GM19351 (cell line): Measurements from ENCODE around the gene DMTF1.

Source experiments
- ATAC-seq: cut with Tn5 transposase; IDR thresholded peaks from one replicate; pipeline ENCODE4 v1.9.1; 2021; ENCODE audit warnings: mild to moderate bottlenecking, moderate library complexity; ENCODE audit not compliant: unreplicated experiment

The DMTF1 gene

DNA sequence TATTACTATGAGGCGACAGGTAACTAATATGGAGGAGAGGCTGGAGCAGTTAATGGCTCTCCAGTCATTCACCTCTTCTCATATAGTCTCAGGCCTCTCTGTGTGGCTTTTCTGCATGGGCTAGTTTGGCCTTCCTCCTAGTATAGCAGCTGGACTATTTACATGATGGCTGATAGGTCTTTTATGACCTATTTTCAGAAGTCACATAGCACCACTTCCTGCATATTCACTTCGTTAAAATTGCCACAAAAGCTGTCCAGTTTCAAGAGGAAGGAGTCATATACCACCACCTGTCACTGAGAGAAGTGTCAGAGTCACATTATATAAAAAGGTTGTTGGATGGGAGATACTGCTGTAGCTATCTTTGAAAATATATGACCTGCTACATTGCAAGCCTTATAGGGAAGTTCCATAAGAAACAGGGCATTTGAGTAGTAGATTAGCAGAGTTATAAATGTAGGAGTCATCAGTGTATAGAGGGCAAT, 8.0 kb upstream of the DMTF1 start:
- ATAC-seq: peak; percentile 97

- ATAC-seq: no peak
These were observed 5.4 kb upstream of the DMTF1 start for GRCh38 chr7:87146740-87147386.

DNA sequence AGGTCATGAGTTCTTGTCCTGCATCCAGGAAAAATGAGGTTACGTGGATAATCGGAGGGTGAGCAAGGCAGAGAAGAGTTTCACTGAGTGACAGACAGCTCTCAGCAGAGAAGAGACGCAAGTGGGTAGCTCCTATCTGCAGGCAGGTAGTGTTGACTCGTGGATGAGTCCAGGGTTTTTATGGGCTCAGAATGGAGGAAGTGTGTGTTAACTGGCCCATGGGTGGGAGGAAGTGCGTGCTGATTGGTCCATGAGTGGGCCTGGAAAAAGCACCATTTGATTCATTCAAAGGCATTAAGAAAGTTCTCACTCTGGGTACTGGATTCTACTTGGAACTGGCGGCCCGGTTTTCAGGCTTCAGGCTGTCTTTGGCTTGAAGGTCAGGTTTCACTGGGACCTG, 4.8 kb upstream of the DMTF1 start:
- ATAC-seq: no peak

DNA sequence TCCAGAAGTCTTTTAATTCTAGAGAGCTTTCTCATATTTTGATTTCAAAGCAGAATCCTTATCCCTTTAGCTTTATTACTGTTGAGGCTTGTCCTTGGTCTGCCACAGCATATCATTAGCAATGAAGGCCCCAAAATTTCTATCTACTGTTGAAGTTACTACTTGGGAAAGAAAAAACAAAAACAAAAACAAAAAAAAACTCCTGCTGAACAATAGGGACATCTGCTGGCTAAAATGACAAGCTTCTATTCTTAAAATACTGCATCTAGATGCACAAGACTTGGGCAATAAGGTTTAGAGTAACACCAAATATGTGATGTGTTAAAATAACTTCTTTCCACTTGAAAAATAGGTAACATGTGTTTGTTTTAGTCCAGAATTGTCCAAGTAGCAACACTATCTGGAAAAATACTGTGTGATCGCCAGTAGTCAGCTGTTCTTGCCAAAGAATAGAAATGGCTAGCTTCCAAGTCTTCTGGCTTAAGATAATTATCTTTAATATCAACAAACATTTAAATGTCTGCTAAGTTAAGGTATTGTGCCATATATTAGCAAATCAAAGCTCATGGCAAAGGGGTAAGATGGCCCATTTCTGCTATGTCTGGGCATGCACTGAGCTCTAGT, 3.8 kb upstream of the DMTF1 start:
- ATAC-seq: no peak

GRCh38 chr7:87151002-87151728, 1.1 kb upstream of the DMTF1 start:
- no peak for ATAC-seq

DNA sequence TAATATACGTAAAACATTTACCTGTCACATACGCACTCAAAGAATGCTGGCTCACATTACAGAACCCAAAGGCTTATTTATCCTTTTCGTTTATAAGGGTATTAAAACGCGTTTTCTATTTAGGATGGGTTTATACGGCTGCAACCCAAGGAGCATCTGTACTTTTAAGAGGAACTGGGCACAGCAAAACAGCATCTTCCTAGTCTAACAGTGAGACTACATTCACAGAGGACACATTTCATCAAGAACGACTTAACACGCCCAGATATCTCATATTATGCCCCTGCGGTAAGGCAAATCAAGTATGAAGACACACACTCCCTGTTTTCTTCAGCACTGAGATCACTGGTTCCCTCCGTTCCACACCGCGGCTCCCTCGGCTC, 533 bp upstream of the DMTF1 start:
- peak; percentile 32 for ATAC-seq

DNA sequence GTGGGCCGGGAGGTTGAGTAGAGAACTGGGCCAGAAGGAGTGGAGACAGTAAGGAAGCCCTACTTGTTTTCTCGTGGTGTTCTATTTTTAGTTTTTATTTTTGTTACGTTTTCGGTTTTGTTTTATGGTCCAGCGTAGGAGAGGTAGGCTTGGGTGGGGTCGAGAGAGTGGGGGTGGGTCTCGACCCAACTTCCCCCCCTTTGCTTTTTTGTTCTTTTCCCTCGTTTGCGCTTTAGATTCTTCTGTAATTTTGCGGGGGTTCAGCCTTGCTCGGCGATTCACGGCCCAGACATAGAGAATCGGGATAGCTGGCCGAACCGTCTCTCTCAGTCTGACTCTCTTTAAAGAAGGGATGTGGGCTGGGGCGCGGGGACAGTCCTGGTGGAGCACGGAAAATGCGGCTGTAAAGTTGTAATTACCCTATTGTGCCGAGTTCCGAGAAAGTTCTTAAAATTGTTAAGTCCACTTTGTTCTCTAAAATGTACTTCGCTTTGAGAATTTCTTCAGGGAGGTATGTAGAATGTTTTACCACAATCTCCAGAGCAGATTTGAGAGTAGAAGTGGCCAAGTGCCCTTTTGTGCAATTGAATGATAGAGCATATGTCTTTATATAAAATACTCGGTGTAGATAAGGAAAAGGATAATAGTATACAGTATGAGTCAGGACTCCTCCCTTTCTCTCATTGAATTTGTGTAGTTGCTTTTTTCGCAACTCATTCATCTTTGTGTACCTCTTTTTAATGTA, 816 bp downstream of the DMTF1 start:
- ATAC-seq: peak; percentile 16

GRCh38 chr7:87154166-87154565, 1.9 kb downstream of the DMTF1 start:
- ATAC-seq: no peak

GRCh38 chr7:87154569-87154968, 2.3 kb downstream of the DMTF1 start:
- no peak for ATAC-seq

DNA sequence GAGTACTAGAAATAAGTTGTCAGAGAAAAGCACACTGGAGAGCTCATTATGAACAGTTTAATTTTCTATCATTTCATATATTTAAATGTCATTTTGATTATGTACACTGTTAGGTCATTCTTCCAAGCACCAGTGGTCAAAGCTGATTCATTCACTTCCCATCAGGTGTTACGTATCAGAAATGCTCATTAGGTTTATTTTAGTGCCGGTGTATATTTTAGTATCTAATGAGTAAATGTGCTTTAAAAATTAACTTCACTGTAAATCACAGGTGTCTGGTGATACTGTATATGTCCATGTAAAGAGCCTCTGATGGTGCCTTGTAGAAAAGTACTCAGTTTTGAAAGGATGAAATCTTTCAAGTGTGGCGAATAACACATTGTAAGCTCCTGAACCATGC, 3.5 kb downstream of the DMTF1 start:
- no peak for ATAC-seq

GRCh38 chr7:87156709-87157108, 4.5 kb downstream of the DMTF1 start:
- no peak for ATAC-seq

GRCh38 chr7:87159538-87159937, 7.3 kb downstream of the DMTF1 start:
- peak; percentile 57 for ATAC-seq

DNA sequence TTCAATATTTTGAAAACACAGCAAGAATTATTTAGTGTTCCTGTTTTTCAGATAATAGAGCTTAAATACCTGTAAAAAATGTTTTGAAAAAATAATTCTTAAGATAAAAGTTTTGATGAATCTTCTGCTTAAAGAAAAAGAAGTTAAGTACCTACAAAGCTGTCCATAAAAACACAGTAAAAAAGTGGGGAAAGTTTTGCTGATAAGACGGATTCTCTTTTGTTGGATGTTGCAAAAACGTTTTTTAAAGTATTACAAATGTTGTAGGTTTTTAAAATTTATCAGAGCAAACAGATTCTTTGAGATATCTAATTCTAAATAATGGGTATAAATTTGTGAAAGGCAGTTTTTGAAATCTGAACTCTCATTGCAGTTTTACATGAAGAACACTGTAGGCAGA, 12.2 kb downstream of the DMTF1 start:
- ATAC-seq: no peak

GRCh38 chr7:87170828-87171227, 18.6 kb downstream of the DMTF1 start:
- ATAC-seq: no peak

- ATAC-seq: no peak
These were observed 19.2 kb downstream of the DMTF1 start for GRCh38 chr7:87171282-87171934.

DNA sequence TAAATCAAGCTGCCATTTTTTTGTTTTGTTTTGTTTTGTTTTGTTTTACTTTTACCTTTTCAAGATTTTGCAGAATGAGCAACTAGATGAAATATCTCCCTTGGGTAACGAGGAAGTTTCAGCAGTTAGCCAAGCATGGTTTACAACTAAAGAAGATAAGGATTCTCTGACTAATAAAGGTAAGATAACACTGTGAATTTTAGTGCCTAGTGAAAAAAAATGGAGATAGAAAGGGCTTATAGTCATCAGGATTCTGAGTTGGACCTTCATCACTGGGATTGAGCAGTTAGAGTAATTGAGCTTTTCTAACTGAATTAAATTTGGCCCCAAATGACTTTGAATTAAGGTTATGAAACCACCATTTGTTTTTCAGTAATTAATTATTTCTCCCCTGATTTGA, 21.2 kb downstream of the DMTF1 start:
- ATAC-seq: no peak

- ATAC-seq: no peak
These were observed 26.1 kb downstream of the DMTF1 start for GRCh38 chr7:87178320-87178719.

- ATAC-seq: no peak
These were observed 26.9 kb downstream of the DMTF1 start for GRCh38 chr7:87179180-87179579.

- ATAC-seq: no peak
These were observed 34.9 kb downstream of the DMTF1 start for GRCh38 chr7:87187120-87187519.

DNA sequence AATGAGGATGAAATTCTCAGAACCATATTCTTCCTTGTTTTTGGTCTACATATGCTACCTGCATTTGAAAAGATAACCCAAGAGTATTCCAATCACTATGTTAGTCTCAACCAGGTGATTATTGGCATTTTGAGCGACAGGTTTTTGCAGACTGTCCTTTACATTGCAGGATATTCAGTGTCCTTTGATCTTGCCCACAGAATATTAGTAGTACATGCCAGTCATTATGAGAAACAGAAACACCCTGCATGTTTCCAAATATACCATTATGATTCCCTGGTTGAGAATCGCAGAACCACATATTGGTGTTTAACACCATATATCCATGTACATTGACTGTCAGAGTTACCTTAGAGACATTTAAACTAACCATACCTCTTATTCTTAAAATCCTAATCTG, 36.7 kb downstream of the DMTF1 start:
- ATAC-seq: no peak

- no peak for ATAC-seq
These were observed 38.5 kb downstream of the DMTF1 start for GRCh38 chr7:87190783-87191182.
